ENCODE results near the gene ST8SIA6. TPM values are rescaled to one million over a fixed set of nuclear protein-coding genes. Genes with fewer than 3 reads are reported as not detected.

ST8SIA6 gene
- total RNA-seq, 1 experiment from 2014 or later = not detected

GRCh38 chr10:17340144-17340829 lies 114.1 kb downstream of the ST8SIA6 start:
- intact Hi-C loops (cut with micrococcal nuclease) = no loop called here
- CTCF ChIA-PET = no interaction called here
- no peaks in the 10 kb centered on the region for H3F3A ChIP-seq (ENCODE audit: low read length, unreplicated experiment)
- H3K79me2 ChIP-seq (ENCODE audit: low read length) = no peaks in the 10 kb centered on the region
- no peak overlapping the region for H3K27ac ChIP-seq (ENCODE audit: low read length)
- no peak for ATAC-seq
- POLR2A ChIA-PET (ENCODE audit: unreplicated experiment) = no interaction called here
- no peak overlapping the region for H2AFZ ChIP-seq (ENCODE audit: low read length)
- no peaks in the 10 kb centered on the region for H4K20me1 ChIP-seq (ENCODE audit: low read length)
- H3K9me2 ChIP-seq (replicated peaks; ENCODE audit: low read length) = no peaks in the 10 kb centered on the region
- H3K4me3 ChIP-seq (ENCODE audit: low read length) = no peak overlapping the region
- BruUV-seq (replicated peaks) = no TSS peak
- H3K36me3 ChIP-seq (ENCODE audit: low read depth, low read length) = no peaks in the 10 kb centered on the region
- no peak overlapping the region for H3K4me2 ChIP-seq (ENCODE audit: low read length)
- H3K27me3 ChIP-seq (ENCODE audit: low read length) = no peaks in the 10 kb centered on the region
- peaks cover 3% of the 10 kb centered on the region; the same call in 1 of the 2 replicates for H3K4me1 ChIP-seq (ENCODE audit: insufficient read depth, low read length)
- H3K9me3 ChIP-seq (ENCODE audit: low read length) = no peaks in the 10 kb centered on the region
- DNase-seq = no peak
- TF ChIP-seq CTCF (conservative IDR thresholded peaks at IDR 0.05; ENCODE audit: low read depth, low read length) (no peak), EZH2 (IDR thresholded peaks at IDR 0.05; ENCODE audit: low read length, unreplicated experiment) (no peak), EZH2phosphoT487 (IDR thresholded peaks at IDR 0.05; ENCODE audit: borderline replicate concordance, low read length) (no peak)
- no peak overlapping the region for H3K9ac ChIP-seq (ENCODE audit: low read length)

- Histone ChIP-seq H2AFZ (ENCODE audit: low read length) (0 out of 2 replicates have a peak overlapping the region, but pooled peaks have one; percentile 50), H3K9me3 (ENCODE audit: low read length) (no peaks in the 10 kb centered on the region), H3K79me2 (ENCODE audit: low read length) (no peaks in the 10 kb centered on the region), H3K27me3 (ENCODE audit: low read length) (no peaks in the 10 kb centered on the region), H3K9ac (ENCODE audit: low read length) (no peak overlapping the region), H4K20me1 (ENCODE audit: low read length) (no peaks in the 10 kb centered on the region), H3K27ac (ENCODE audit: low read length) (no peak overlapping the region), H3K9me2 (replicated peaks; ENCODE audit: low read length) (no peaks in the 10 kb centered on the region), H3K4me3 (ENCODE audit: low read length) (peak overlapping the region; percentile 32; the same call in 1 of the 2 replicates), H3K4me1 (ENCODE audit: insufficient read depth, low read length) (peaks cover 9% of the 10 kb centered on the region; the same call in 1 of the 2 replicates), H3K4me2 (ENCODE audit: low read length) (peak overlapping the region; percentile 62), H3F3A (ENCODE audit: low read length, unreplicated experiment) (no peaks in the 10 kb centered on the region), H3K36me3 (ENCODE audit: low read depth, low read length) (no peaks in the 10 kb centered on the region)
- intact Hi-C loops (cut with micrococcal nuclease) = no loop called here
- BruUV-seq (replicated peaks) = no TSS peak
- TF ChIP-seq EZH2phosphoT487 (IDR thresholded peaks at IDR 0.05; ENCODE audit: borderline replicate concordance, low read length) = no peak
- no peak for TF ChIP-seq CTCF (conservative IDR thresholded peaks at IDR 0.05; ENCODE audit: low read depth, low read length)
- TF ChIP-seq EZH2 (IDR thresholded peaks at IDR 0.05; ENCODE audit: low read length, unreplicated experiment) = no peak
- peak; percentile 50; the same call in 1 of the 2 replicates for ATAC-seq
- DNase-seq = peak; percentile 56
- ChIA-PET CTCF (no interaction called here), POLR2A (ENCODE audit: unreplicated experiment) (no interaction called here)
Measured at GRCh38 chr10:17335065-17335464, 119.3 kb downstream of the ST8SIA6 start.

GRCh38 chr10:17330501-17330900 lies 123.9 kb downstream of the ST8SIA6 start:
- no peak overlapping the region for H3K27ac ChIP-seq (ENCODE audit: low read length)
- no peaks in the 10 kb centered on the region for H3K9me2 ChIP-seq (replicated peaks; ENCODE audit: low read length)
- DNase-seq (no peak), ATAC-seq (no peak)
- POLR2A ChIA-PET (ENCODE audit: unreplicated experiment) = no interaction called here
- BruUV-seq (replicated peaks) = no TSS peak
- no peak overlapping the region for H3K4me3 ChIP-seq (ENCODE audit: low read length)
- H3K9me3 ChIP-seq (ENCODE audit: low read length) = no peaks in the 10 kb centered on the region
- H3F3A ChIP-seq (ENCODE audit: low read length, unreplicated experiment) = no peaks in the 10 kb centered on the region
- H3K9ac ChIP-seq (ENCODE audit: low read length) = no peak overlapping the region
- intact Hi-C loops (cut with micrococcal nuclease) = no loop called here
- CTCF ChIA-PET = no interaction called here
- no peaks in the 10 kb centered on the region for H4K20me1 ChIP-seq (ENCODE audit: low read length)
- no peak overlapping the region for H2AFZ ChIP-seq (ENCODE audit: low read length)
- no peak overlapping the region for H3K4me2 ChIP-seq (ENCODE audit: low read length)
- no peaks in the 10 kb centered on the region for H3K36me3 ChIP-seq (ENCODE audit: low read depth, low read length)
- H3K79me2 ChIP-seq (ENCODE audit: low read length) = no peaks in the 10 kb centered on the region
- TF ChIP-seq EZH2 (IDR thresholded peaks at IDR 0.05; ENCODE audit: low read length, unreplicated experiment) (no peak), EZH2phosphoT487 (IDR thresholded peaks at IDR 0.05; ENCODE audit: borderline replicate concordance, low read length) (no peak), CTCF (conservative IDR thresholded peaks at IDR 0.05; ENCODE audit: low read depth, low read length) (no peak)
- peaks cover 8% of the 10 kb centered on the region; the same call in 1 of the 2 replicates for H3K4me1 ChIP-seq (ENCODE audit: insufficient read depth, low read length)
- H3K27me3 ChIP-seq (ENCODE audit: low read length) = no peaks in the 10 kb centered on the region
